Measurements from ENCODE around the gene GPX3.

GPX3 gene

DNA sequence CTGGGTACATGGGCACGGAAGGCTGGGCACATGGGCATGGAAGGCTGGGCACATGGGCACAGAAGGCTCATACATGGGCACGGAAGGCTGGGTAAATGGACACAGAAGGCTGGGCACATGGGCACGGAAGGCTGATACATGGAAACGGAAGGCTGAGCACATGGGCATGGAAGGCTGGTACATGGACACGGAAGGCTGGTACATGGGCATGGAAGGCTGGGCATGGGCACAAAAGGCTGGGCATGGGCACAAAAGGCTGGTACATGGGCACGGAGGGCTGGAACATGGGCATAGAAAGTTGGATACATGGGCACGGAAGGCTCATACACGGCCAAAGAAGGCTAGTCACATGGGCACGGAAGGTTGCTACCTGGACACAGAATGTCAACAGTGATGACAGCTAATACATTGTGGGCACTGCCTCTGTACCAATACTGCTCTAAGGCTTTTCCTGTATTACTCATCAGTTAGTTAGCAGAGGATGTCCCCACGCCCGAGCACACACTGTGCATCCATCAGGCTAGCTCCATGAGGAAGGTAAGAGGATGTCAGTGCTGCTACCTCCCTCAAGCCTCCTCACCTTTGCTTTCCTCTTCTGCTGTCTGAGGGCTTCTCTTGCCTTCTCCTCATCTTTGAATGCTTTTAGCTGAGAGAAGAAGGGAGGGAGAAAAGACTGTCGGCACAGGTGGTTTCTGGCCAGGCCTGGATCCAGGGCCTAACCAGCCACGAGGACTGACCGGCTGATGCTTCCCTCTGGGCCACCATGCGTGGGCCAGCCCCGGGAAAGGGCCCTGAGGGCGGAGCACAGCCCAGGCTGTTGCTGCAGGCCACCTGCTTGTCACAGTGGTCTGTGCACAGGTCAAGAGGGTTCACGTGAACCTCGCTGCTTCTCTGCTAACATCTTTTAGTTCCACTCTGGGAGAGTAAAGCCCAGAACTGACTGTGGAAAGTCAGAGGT is 14.3 kb downstream of the GPX3 start:
- DNase-seq = no peak

DNA sequence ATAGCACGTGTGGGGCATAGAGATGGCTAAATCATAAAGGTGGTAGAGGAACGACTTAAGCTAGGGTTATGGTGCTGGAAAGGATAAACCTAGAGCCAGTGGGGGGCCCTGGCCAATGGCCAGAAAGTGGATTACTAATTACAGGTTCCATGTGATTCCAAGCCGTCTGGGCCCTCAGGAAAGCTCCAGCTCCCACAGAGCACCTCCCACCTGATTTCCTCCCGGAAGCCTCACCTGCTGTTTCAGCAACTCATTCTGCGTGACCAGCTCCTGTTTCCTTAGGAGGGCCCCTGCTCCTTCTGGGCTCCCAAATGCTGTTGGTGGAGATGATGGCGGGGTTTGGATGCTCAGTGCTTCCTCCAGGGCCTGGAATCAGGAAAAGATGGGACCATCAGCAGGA is 16.2 kb downstream of the GPX3 start:
- no peak for DNase-seq

GRCh38 chr5:151037561-151038411 is 17.4 kb downstream of the GPX3 start:
- no peak for DNase-seq

DNA sequence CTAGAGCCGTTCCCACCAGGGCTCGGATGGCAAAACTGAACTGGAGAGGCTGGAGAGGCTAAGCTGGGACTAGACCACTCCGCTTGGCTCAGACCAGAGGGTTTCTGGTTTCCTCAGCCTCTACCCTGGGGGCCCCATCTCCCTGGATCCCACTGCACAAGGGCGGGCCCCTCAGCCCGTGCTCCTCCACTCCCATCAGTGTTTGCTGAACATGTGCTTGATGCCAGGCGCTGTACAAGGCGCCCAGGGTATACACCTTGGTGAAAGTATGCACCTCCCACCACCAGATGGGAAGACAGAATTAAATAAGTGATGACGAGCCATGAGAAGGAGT is 18.0 kb downstream of the GPX3 start:
- DNase-seq = no peak

DNA sequence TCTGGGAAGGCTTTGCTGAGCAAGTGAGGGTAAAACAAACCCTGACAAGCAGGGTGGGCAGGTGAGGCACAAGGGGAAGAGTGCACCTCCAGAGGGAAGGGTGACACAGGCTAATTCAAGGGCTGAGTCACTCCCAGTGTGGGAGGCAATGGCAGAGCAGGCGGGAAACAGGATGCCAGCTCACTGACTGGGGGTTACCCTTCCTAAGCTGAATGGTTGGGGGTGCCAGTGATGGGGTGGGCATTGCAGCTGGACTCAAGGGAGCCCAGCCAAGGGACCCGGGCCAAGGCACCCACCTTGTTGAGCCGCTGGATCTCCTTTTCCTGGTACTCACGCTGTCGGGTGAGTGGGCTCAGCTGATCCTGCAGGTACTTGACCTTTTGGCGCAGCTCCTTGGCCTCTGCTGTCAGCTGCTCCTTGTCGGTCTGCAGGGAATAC is 18.4 kb downstream of the GPX3 start:
- DNase-seq = no peak

DNA sequence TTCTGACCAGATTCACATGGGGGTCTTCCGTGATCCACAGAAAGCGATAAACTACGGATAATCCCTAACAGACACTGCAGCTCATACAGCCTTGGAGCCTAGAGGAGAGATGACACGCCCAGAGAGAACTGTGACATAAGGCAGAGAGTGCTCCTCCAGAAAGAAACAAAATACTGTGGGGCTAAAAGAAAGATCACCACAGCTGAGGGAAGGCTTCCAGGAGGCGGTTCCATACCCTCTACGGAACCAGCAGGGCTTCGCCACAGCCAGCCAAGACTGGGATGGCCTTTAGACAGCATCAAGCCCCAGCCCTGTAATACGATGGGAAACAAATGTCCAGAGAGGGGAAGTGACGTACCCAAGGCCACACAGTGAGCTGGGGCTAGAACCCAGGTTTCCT is 19.3 kb downstream of the GPX3 start:
- no peak for DNase-seq

DNA sequence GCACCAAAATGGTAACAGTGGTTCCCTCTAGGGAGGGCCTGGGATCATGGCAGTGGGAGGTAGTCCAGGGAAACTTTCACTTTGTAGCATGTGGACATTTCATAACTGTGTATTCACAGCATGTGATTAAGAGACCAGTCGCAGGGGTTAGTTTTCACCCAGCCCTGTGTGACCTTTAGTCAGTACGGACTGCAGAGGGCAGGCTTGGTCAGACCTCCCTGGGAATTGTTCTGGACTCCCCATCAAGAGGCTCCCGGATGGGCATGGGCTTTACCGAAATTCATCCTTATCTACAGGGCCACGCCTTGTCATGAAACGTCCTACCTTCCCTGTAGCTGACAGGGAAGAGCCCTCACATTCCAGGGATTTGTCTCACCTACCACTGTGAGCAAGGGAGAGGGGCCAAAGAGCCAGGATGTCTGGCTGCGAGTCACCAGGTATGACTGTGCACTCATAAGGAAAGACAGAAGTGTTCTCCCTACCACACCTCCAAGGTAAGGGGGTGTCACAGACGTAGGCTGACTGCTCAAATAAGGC is 19.9 kb downstream of the GPX3 start:
- no peak for DNase-seq

DNA sequence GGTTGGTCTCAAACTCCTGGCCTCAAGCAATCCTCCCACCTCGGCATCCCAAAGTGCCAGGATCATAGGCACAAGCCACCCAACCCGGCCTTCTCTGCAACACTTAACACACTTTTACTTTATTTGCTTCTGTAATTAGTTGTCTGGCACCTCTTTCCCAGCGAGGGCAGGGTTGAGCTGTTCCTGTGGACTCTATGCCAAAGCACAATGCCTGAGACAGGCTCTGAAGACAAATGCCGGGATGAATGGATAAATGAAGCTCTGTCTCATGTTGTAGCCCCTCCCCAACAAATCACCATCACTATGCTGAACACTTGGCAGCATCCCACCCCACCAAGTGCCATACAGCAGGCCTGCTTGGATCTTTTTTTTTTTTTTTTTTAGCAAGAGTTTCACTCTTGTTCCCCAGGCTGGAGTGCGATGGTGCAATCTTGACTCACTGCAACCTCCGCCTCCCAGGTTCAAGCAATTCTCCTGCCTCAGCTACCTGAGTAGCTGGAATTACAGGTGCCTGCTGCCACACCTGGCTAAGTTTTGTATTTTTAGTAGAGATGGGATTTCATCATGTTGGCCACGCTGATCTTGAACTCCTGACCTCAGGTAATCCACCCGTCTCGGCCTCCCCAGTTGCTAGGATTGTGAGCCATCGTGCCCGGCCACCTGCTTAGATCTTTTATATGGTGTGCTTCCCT is 21.3 kb downstream of the GPX3 start:
- no peak for DNase-seq

DNA sequence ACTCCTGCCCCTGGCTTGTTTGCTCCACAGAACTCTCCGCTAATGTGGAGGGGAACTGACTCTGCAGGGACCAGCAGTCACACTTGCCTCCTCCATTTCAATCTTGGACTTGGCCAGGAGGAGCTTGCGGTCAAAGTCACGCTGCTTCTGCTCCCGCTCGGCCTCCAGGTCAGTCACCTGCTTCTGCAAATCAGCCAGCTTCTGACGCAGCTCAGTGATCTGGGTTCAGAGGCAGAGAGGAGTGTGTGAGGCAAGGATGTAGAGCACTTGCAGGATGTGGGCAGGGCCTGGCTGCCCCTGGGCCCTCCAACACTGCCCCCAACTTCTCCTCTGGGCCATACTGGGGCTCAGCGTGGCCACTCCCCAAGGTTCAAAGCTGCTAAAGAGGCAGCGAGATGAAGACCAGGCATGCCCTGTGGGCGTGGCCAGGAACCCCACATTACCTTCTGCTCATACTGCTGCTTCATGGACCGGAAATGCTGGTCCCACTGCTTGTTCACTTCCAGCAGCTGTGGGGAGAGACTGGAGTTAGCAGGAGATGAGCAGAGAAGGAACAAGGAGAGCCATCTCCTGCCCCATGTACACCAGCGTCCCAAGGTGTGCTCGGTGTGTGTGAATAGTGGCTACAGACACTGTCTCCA is 22.2 kb downstream of the GPX3 start:
- DNase-seq = no peak

DNA sequence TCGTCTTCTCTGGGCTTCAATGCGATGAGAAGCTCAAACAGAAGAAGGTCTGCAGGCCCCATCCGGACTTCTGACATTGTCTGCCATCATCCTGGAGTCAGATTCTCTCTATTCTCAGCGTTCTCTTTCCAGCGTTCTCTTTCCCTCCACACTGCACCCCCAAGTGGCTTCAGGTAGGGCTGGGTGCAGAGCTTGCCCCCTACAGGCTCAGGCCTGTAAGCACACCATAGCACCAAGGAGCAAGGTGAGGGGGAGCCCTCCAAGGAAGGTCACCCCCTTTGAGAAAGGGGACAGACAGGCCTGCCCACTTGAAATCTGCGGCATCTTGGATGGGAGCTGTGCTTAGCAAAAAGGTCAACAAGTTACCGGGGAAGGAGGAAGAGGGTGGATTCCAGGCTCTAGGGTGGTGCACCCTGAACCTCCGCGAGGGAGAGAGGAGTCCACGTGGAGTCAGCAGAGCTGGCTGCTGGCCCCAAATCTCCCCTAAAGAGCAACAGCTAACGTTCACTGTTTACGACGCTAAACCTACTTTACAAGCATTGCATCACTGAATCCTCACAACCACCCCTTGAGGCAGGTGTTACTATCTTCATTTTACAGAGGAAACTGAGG is 27.5 kb downstream of the GPX3 start:
- DNase-seq = no peak

DNA sequence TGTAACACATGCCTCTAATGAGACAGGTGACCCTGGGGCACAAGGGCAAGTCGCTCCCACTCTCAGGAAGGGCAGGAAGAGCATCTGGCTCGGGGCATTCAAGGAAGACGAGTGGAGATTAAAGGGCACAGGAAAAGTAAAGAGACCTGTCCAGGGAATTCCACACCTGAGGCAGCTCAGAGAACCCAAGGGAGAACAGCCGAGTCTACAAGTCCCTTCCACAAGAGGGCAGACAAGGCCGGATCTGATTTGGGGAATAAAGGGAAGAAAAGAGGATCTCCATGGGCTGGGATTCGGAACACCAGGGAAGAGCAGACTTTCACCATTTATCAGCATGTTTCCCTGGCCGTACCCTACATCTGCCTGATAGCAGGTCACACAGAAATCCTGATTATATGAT is 28.1 kb downstream of the GPX3 start:
- DNase-seq = no peak

DNA sequence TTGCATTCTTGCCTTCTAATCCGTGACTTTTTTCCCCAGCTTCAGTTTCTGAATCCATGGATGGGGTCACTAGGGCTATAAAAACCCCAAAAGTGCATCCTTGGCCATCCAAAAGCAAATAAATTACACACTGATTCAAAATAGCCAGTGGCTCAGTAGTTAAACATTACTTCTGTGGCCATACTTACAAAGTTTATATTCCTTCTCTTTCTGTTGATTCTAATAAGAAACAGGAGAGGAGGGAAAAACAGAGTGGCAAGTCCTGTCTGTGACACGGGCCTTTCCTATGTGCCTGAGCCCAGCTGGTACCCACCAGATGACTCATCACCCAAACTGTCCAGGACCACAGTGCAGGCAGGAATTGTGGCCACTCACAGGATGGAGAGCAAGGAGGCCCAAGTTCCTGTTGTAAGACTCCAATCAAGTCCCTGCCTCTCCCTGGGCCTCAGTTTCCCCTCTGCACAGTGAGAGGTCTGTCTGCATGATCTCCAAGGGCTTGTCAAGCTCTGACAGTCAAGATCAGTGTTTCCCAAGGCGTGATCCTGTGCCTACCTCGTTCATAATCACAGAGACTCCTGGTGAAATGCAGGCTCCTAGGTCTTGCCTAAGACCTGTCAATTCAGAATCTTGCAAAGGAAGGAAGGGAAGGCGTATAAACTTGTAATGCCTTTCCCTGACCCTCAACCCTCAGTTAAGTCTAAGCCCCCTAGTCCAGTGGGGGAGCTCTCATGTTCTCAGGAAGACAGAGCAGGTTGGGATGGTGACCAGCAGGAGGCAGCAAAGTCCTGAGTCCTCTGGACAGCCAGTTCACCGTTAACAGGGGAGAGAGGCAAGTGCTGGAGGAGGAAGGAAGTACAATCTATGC is 30.9 kb downstream of the GPX3 start:
- peak; percentile 60 to 61 for DNase-seq

- no peak for DNase-seq
These were observed 31.7 kb downstream of the GPX3 start for GRCh38 chr5:151051931-151052608.

DNA sequence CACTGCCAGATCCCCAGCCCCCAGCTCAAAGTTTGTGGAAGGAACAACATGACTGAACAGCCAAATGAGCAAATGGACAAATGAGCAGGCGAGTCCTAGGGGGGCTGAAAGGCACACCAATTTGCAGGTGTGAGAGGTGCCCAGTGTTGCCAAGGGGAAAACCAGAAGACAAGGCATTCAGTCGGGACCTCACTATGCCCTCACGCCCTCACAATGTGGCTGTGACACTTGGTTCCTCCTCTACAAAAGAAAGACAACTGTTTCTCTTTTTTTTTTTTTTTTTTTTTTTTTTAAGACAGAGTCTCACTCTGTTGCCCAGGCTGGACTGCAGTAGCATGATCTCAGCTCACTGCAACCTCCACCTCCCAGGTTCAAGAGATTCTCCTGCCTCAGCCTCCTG is 32.4 kb downstream of the GPX3 start:
- no peak for DNase-seq

GRCh38 chr5:151053796-151054462 is 33.5 kb downstream of the GPX3 start:
- DNase-seq = no peak

DNA sequence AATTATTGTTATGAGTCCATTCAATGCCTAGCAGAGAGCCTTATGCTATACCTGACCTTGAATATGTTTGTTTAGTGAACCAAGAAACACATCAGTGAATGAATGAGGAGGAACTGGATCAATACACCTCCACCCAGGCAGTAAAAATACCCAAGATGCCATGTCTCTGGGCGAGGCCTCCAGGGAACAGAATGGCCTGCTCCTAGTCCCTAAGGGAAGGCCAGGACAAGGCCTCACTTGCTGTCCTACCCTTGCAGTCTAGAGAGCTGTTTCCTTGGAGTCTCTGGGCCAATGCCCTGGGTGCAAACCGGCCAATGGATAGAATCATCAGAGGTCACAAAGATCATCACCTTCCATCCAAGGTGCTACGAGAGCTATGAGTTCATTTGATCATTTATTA is 34.3 kb downstream of the GPX3 start:
- no peak for DNase-seq

GRCh38 chr5:151055336-151055735 is 34.9 kb downstream of the GPX3 start:
- DNase-seq = no peak

GRCh38 chr5:151056379-151057325 is 36.3 kb downstream of the GPX3 start:
- DNase-seq = no peak

DNA sequence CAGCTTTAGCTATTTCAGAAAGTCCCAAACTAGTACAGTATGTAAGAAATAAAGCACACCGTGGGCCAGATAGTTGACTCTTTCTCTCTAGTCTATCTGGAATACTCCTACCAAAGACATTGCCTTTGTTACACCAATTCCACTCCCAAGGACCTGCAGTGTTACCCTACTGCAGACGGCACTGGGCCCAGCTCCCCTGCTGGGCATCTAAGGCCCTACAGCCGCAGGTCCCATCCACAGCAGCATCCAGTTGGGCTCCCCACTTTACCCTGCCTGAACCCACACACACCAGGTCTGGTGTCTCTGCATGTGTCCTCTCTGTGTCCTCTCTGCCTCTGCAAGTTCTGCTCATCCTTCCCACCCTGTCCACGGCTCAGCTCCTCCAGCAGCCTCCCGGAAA is 37.9 kb downstream of the GPX3 start:
- no peak for DNase-seq

All from stimulated activated CD4-positive, alpha-beta T cell treated with anti-CD3 and anti-CD28 coated beads, Interleukin-2, amount 100 ng/mL, for 48 hours (primary cell).